MCF 10A (cell line): Measurements from ENCODE around the gene NYAP1. TPM values are rescaled to one million over a fixed set of nuclear protein-coding genes. Genes with fewer than 3 reads are reported as not detected.
A peak's percentile ranks its signal among the peaks of the same experiment; 100 is the strongest.

Experiments
- BruUV-seq: library from RNA; stranded (reverse); fragments of 400-500 nt; replicated peaks from 2 replicates; lab custom pipeline; 2021; lab: Mats Ljungman, UMichigan
- CTCF ChIA-PET: fragments of 300-600 bp; sonication (Branson Sonifier 250); formaldehyde crosslinking; extraction: SDS; loops from one replicate; lab custom pipeline; 2021; ENCODE audit warnings: antibody characterized with exemption, inconsistent platforms; lab: Yijun Ruan, JAX
- POLR2A ChIA-PET: fragments of 300-600, 350-650 bp; sonication (Branson Sonifier 250); formaldehyde crosslinking; extraction: SDS; loops from one replicate; lab custom pipeline; 2020; ENCODE audit warnings: antibody characterized with exemption, inconsistent platforms; lab: Yijun Ruan, JAX
- DNase-seq: peaks from one replicate; pipeline ENCODE4 v3.0.0-alpha.2; 2018; ENCODE audit not compliant: unreplicated experiment
- H3K27ac Mint-ChIP-seq: one replicate; pipeline ENCODE4 v1.8.0; 2022; ENCODE audit warnings: mild to moderate bottlenecking, low read depth, mixed read lengths; ENCODE audit not compliant: unreplicated experiment
- H3K27me3 Mint-ChIP-seq: one replicate; pipeline ENCODE4 v1.8.0; 2022; ENCODE audit warnings: mixed read lengths; ENCODE audit not compliant: insufficient read depth, unreplicated experiment
- H3K36me3 Mint-ChIP-seq: one replicate; pipeline ENCODE4 v1.8.0; 2022; ENCODE audit warnings: mild to moderate bottlenecking, moderate library complexity, mixed read lengths; ENCODE audit not compliant: insufficient read depth, unreplicated experiment
- H3K4me1 Mint-ChIP-seq: one replicate; pipeline ENCODE4 v1.8.0; 2022; ENCODE audit warnings: mixed read lengths; ENCODE audit not compliant: insufficient read depth, unreplicated experiment
- H3K4me3 Mint-ChIP-seq: one replicate; pipeline ENCODE4 v1.8.0; 2022; ENCODE audit warnings: mild to moderate bottlenecking, moderate library complexity, mixed read lengths; ENCODE audit not compliant: unreplicated experiment
- H3K9me3 Mint-ChIP-seq: one replicate; pipeline ENCODE4 v1.8.0; 2022; ENCODE audit warnings: mixed read lengths; ENCODE audit not compliant: unreplicated experiment
- CTCF ChIP-seq: fragments of 200-600 bp; IDR thresholded peaks from one replicate; pipeline ENCODE4 v1.8.0; 2022; ENCODE audit warnings: antibody characterized with exemption, mild to moderate bottlenecking; ENCODE audit not compliant: unreplicated experiment
- intact Hi-C: fragments of 100-400 bp; cut with micrococcal nuclease; formaldehyde crosslinking; loops from 2 replicates; pipeline ENCODE4 v1.14.1; 2022
- total RNA-seq: library from RNA; stranded (reverse); gene quantifications from 2 replicates; pipeline ENCODE4 v1.2.3, GENCODE V29; 2022

NYAP1 gene
- total RNA-seq, 1 experiment from 2014 or later, result 0.21 TPM

DNA sequence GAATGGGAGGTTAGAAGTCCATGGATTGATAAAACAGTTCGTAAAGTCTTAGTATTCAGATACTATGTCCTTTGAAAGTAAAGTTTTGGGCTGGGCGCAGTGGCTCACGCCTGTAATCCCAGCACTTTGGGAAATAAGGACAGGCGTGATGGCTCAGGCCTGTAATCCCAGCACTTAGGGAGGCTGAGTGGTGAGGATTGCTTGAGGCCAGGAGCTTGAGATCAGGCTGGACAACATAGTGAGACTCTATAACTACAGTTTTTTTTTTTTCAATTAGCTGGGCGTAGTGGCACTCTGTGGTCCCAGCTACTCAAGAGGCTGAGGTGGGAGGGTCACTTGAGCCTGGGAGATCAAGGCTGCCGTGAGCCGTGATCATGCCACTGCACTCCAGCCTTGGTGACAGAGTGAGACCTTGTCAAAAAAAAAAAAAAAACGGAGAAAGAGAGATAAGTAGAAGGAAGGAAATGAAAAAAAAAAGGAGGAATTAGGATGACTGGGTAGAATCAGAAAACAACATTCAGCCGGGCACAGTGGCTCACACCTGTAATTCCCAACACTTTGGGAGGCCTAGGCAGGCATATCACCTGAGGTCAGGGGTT, 29.6 kb downstream of the NYAP1 start:
- POLR2A ChIA-PET, result interaction anchor here (1.0 kb wide), 1 partner anchor 32 kb away, joined by 3 read pairs; no protein-coding TSS in a partner anchor
- CTCF ChIA-PET, result interaction anchor here (0.6 kb wide), 1 partner anchor 251 kb away, joined by 3 read pairs; no protein-coding TSS in a partner anchor
- Mint-ChIP-seq H3K36me3 (peaks cover 11% of the 10 kb centered on the region), H3K27me3 (no peaks in the 10 kb centered on the region), H3K4me1 (peaks cover 22% of the 10 kb centered on the region), H3K27ac (no peak overlapping the region), H3K9me3 (no peaks in the 10 kb centered on the region), H3K4me3 (no peak overlapping the region)
- no peak for DNase-seq
- intact Hi-C loops, result no loop called here
- BruUV-seq, result no TSS peak
- TF ChIP-seq CTCF, result no peak

DNA sequence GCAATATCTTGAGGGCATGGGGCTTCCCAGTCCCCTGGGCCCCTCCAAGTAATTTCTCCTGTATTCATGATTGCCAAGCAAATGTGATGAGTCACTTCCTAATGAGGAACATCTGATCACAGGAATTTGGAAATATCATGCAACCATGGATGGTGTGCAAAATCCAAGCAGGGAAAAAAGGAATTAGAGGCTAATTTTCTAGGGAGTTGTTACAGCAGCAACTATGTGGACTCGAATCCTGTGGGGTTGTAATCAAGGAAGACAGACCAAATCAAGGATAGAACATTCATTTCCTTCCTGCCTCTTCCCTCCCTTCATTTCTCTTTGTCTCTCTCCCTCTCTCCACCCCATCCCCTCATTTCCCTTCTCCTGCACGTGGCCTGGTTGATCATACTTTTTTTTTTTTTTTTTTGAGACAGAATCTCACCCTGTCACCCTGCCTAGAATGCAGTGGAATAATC, 31.4 kb downstream of the NYAP1 start:
- Mint-ChIP-seq H3K27ac (peak overlapping the region; percentile 9), H3K36me3 (peaks cover 11% of the 10 kb centered on the region), H3K4me3 (no peak overlapping the region), H3K9me3 (no peaks in the 10 kb centered on the region), H3K27me3 (no peaks in the 10 kb centered on the region), H3K4me1 (peaks cover 15% of the 10 kb centered on the region)
- intact Hi-C loops, result no loop called here
- peak; percentile 73 for DNase-seq
- BruUV-seq, result no TSS peak
- ChIA-PET POLR2A (interaction anchor here (1.1 to 2.4 kb wide), 3 partner anchors 24 to 35 kb away, joined by 3 to 14 read pairs (median 6); partner anchors contain the start of gene AGFG2), CTCF (interaction anchor here (1.1 to 1.3 kb wide), 2 partner anchors 46 to 79 kb away, joined by 3 to 8 read pairs; partner anchors contain the start of gene PPP1R35)
- TF ChIP-seq CTCF, result no peak

GRCh38 chr7:100516135-100516812, 32.5 kb downstream of the NYAP1 start:
- peak; percentile 84 for DNase-seq
- intact Hi-C loops, result no loop called here
- CTCF ChIA-PET, result interaction anchor here (0.6 to 1.3 kb wide), 3 partner anchors 29 to 80 kb away, joined by 3 to 8 read pairs (median 3); partner anchors contain the start of gene PPP1R35

More at GRCh38 chr7:100516135-100516812, 32.5 kb downstream of the NYAP1 start:
- POLR2A ChIA-PET, result interaction anchor here (1.1 to 2.4 kb wide), 4 partner anchors 23 to 38 kb away, joined by 3 to 14 read pairs (median 4); partner anchors contain the start of gene AGFG2
- no peak for TF ChIP-seq CTCF
- peaks cover 15% of the 10 kb centered on the region for H3K4me1 Mint-ChIP-seq
- H3K36me3 Mint-ChIP-seq, result peaks cover 11% of the 10 kb centered on the region
- H3K9me3 Mint-ChIP-seq, result no peaks in the 10 kb centered on the region
- BruUV-seq, result no TSS peak
- H3K27ac Mint-ChIP-seq, result peak overlapping the region; percentile 77
- H3K4me3 Mint-ChIP-seq, result peak overlapping the region; percentile 45
- no peaks in the 10 kb centered on the region for H3K27me3 Mint-ChIP-seq
